Activated CD8-positive, alpha-beta memory T cell treated with anti-CD3 and anti-CD28 coated beads for 48 hours (primary cell): ENCODE data around the gene NAV2.

ENCODE experiments used
- DNase-seq, 3 experiments: peaks; one replicate each; pipeline ENCODE4 v3.0.0-alpha.2; 2020; ENCODE audit warnings: low read depth in 2 of 3, low spot score in 2 of 3

Gene NAV2

DNA sequence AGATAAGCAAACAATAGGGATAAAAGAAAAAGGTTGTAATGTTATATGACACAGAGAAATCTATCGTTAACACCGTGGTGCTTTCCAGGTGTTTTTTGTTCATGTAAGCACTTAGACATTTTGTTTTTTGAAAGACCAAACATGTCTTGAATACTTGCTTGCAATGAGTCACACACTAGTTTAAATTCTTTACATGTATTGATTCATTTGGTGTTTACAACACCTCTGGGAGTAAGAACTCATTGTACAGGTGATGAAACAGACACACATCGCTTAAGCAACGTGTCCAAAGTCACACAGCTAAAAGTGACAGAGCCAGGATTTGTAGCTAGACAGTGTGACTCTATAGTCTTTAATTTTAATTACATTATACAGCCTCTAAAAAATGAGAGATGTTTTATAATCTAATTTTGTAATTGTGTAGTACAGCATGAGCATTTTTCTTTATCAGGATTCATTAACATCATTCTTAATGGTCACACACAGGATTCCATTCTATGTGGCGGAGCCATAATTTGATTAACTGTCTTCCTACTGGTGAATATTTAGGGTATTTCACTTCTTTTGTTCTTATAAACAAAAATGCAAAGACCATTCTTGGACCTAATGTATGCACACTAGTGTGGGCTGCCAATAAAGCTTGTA is 298.8 kb downstream of the NAV2 start:
- DNase-seq: no peak

GRCh38 chr11:20013346-20014066 is 300.9 kb downstream of the NAV2 start:
- no peak for DNase-seq

GRCh38 chr11:20014067-20014402 is 301.4 kb downstream of the NAV2 start:
- no peak for DNase-seq

DNA sequence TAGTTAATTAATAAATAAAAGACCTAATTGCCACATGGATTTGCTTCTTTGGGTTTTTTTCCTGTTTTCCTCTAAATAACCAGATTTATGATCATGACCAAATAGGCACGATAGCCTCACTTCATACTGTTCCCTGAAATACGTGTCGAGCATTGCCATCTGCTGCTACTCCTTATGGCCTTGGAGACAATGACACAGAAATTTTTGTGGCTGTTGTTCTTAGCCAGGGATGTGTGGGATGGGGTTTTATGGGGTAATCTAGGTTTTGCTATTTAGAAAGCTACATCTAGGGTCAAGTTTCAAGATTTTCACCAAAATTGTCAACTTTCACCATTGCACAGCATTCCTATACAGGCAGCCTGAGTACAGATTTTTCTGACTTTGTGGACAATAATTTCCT is 302.5 kb downstream of the NAV2 start:
- no peak for DNase-seq

GRCh38 chr11:20015529-20016427 is 303.1 kb downstream of the NAV2 start:
- DNase-seq: no peak

DNA sequence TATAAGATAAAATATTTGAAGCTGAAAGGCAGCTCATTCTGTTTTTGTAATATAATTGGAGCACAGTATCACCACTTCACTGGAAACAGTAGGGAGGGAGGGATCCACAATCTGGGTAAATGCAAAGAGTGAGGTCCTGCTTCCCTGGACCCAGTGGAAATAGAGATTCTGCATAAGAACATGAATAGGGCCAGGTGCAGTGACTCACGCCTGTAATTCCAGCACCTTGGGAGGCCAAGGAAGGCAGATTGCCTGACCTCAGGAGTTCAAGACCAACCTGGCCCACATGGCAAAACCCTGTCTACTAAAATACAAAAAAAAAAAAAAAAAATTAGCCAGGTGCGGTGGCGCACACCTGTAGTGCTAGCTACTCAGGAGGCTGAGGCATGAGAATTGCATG is 303.9 kb downstream of the NAV2 start:
- DNase-seq: no peak

DNA sequence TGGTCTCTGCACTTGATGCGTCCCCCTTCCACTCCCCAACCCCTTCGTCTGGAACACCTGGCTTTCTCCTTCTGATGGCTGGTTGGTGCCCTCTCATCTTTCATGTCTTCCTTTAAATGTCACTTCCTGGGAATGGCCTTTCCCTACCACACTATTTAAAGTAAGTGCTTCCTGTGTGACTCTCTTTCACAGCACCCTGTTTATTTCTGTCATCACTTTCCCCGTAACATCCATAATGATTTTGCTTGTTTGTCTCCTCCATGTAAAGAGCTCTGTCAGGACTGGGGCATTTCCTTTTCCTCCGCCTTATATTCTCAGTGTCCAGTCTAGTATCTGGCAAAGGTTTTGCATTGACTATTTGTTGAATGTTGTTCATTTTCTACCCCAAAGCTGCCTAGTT is 304.7 kb downstream of the NAV2 start:
- DNase-seq: no peak

DNA sequence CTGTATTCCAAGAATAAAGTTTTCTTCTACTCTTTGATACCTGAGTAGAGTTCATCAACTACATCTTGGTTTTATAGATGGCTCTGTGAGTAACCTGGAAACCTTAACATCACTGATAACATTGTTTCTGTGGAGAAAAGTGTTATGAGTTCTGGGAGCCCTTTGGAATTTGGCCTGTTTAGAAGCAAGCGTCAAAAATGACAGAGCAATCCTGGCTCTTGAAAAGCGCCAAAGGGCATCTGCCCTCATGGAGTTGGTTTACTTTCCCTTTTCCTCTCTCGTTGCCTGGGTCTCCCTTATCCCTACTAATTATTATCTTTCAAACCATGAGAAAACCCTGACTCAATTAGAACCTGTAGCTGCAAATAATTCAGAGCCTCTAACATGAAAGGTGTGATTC is 307.6 kb downstream of the NAV2 start:
- DNase-seq: no peak

GRCh38 chr11:20020716-20021115 is 308.1 kb downstream of the NAV2 start:
- no peak for DNase-seq

DNA sequence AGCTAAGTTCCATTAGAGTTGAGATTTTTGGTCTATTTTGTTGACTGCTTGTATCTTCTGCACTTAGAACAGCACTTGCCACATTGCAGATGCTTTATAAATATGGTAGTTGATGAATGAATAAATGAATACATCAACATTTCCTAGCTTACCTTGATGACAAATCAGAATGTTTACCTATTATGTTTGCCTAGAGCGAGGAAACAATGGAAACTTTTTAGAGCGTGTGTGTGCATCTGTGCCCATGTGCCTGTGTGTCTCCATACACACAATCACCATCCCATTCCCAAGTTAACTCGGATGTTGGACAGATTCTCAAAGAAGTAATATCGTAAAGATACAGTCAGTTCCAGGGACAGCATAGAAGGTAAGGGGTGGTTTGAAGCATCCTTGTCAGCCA is 308.6 kb downstream of the NAV2 start:
- DNase-seq: no peak

GRCh38 chr11:20021771-20022362 is 309.2 kb downstream of the NAV2 start:
- no peak for DNase-seq

GRCh38 chr11:20022363-20023081 is 309.9 kb downstream of the NAV2 start:
- DNase-seq: no peak

DNA sequence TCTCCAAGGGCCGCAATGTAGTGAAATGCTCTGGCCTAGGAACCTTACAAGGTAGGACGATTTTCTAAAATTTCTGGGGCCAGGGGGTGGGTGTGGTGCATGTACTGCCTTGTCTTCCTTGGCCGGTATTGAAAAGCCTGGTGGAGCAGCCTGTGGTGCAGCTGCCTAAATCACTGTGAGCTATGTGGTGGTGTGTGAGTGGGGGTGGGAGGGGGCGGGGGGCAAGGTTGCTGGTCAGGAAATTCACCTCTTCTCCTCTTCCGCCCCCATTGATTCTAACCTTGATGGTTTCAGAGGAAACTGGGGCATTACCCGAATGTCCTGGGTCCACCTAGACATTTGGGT is 310.4 kb downstream of the NAV2 start:
- no peak for DNase-seq

- DNase-seq: no peak
Measured at GRCh38 chr11:20024172-20024935, 311.7 kb downstream of the NAV2 start.

DNA sequence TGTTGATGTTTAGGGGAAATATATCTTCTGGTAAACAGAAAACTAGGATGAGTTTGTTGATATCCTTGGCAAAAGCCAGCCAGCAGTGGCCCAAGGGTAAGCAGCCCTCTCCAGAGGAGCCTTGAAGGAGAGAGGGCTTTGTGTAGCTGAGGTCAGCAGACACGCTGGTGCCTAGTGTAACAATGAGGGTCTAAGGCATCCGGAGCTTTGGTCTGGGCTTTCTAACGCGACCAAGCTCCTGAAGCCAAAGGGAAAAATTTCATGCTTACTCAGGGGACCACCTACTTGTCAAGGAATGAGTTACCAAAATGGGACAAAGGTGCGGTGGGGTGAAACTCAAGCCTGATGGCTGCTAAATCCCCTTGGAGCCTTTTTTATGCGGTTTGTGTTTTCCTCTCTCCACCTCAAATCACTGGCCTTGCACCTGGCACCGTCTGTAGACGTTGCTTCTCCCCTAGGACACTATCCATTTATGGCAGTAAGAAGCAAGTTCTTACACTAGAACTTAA is 312.7 kb downstream of the NAV2 start:
- DNase-seq: no peak

DNA sequence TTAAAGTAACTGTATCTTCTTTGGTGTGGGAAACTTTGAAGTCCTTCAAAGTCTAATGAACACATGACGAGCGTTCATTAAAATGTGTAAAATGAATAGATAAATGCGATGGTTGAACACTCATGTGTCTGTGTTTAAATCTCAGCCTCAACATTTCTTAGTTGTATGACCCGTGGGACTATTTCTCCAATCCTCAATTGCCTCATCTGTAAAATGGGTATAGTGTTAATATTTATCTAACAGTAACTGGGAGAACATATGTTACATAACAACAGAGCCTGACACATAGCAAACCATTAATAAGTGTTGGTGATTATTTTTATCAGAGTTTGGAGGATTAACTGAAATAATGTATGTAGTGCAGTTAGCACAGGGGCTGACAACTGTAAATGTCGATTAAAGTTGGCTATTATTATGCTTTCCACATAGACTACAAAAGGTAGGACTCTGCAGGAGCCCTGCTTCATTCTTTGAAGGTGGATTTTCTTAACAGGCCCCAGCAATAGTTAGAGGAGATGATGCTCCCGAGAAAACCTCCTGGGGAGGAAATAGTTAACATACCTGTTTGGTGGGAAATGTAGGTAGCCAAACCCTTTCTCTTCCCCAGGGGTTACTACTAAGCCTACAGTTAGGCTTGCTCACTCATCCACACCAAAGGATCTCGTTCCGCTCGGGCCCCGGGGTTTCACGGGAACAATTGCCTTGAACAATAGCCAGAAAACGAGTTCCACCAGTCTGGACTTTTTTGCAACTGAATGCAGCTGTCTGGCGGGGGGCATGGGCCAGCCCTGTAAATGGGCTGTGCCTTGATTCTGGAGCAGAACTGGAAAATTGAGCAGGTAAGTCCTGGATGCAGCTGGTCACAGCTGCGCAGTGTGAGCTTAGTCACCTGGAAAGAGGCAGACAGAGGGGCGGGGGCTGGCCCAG is 314.3 kb downstream of the NAV2 start:
- no peak for DNase-seq

DNA sequence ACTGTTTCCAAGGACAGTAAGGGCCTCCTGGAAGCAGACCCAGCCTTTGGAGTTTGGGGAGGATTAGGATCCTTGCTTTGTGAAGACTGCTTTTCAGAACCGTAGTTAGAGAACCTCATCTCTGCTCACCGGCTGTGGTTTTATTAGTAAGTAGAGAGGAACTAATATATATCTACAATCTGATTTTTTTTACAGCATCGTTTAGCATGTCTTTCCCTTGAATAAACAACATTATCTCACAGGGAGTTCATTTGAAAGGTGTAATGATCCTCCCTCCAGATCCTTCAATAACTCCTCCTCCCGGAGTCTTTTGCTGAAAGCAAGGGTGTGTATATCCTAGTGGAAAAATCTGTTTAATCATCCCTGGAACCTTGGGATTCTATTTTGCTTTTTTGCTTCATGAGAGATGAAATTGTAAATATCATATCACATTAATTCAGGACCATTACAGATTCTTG is 314.9 kb downstream of the NAV2 start:
- no peak for DNase-seq

GRCh38 chr11:20029193-20029592 is 316.6 kb downstream of the NAV2 start:
- no peak for DNase-seq

DNA sequence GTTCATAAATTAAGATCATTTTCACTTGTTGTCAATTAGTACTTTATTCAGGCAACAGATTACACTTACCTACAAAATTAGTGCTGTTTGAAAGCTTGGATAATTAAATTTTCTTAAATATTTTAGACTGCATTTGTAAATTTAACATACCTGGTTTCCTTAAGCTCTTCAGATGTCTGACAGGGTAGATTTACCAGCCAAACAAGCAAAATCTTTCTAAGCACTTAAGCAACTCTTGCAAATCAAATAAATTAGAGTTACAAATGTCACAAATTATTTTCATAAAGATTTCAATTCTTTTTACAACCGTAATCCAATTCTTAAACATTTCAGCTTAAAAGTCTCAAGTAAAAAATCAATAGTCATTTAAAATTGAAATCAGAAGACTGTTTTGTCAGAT is 317.8 kb downstream of the NAV2 start:
- no peak for DNase-seq
